Esophagus mucosa (tissue), 1 donor: Measurements from ENCODE around the gene AFAP1. TPM values are rescaled to one million over a fixed set of nuclear protein-coding genes. Genes with fewer than 3 reads are reported as not detected.

Experiments
- ATAC-seq: fragments of 200-7000 bp; cut with Tn5 transposase; one replicate; pipeline ENCODE4 v1.9.1; 2020
- total RNA-seq: library from RNA; stranded (reverse); gene quantifications from one replicate; pipeline ENCODE4 v1.2.4, GENCODE V29; 2023
- donor health status: DM: yes; HTN: yes; CAD: no.

AFAP1 gene
- total RNA-seq, 1 donor from 2014 or later: 5.5 TPM

DNA sequence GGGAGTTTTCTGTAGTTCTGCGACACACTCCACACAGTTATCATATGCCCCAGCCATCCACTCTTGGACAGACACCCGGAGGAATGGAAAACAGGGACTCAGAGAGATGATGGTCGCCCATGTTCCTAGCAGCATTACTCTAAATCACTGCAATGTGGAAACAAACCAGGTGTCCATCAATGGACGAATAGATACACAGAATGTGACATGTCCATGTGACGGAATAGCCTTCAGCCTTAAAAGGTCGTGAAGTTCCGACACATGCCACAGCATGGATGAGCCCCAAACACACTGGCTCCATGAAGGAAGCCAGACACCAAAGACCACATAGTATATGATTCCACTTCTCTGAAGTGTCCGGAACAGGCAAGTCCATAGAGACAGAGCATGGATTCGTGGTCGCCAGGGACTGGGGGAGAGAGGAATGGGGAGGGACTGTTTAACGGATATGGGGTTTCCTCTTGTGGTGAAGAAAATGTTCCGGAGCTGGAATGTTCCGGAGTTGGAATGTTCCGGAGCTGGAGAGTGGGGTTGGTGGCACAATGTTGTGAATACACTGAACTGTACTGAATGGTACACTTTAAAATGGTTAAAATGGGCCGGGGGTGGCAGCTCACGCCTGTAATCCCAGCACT lies 28.7 kb upstream of the AFAP1 start:
- no peak for ATAC-seq

DNA sequence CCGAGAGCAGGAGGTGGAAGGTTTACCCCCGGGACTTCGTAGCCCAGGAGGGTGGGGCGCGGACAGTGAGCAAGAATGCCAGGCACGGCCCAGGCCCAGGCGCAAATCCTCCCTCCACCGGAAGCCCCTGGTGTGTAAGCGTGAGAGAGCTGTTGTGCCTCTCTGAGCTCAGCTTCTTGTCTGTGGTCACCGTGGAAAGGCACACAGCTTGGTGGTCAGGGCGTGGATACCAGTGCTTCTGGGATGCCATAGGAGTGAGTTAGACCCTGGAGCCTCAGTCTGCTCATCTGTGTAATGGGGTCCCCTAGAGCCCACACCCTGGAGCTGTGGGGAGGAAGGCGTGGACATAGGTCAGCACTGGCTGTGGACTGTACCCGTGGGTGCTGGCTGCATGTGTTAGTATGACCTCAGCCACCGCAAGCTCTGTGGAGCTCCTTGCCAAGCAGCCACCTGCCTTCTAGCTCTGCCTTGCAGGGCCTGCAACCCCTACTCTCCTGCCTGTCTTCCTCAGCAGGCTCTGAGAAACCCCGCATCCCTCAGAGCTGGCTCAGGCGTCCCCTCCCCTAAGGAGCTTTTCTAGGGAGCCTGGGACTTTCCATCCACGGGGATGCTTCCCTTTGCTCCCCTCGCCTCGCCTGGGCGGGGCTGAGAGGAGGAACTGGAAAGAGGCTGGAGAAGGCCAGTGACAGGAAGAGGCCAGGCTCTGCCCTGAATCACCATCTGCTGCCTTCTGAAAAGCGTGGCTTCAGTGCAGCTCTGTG lies 28.0 kb upstream of the AFAP1 start:
- ATAC-seq: no peak

GRCh38 chr4:7967063-7967440 lies 27.4 kb upstream of the AFAP1 start:
- no peak for ATAC-seq

- ATAC-seq: no peak
Measured at GRCh38 chr4:7966281-7967062, 26.8 kb upstream of the AFAP1 start.

DNA sequence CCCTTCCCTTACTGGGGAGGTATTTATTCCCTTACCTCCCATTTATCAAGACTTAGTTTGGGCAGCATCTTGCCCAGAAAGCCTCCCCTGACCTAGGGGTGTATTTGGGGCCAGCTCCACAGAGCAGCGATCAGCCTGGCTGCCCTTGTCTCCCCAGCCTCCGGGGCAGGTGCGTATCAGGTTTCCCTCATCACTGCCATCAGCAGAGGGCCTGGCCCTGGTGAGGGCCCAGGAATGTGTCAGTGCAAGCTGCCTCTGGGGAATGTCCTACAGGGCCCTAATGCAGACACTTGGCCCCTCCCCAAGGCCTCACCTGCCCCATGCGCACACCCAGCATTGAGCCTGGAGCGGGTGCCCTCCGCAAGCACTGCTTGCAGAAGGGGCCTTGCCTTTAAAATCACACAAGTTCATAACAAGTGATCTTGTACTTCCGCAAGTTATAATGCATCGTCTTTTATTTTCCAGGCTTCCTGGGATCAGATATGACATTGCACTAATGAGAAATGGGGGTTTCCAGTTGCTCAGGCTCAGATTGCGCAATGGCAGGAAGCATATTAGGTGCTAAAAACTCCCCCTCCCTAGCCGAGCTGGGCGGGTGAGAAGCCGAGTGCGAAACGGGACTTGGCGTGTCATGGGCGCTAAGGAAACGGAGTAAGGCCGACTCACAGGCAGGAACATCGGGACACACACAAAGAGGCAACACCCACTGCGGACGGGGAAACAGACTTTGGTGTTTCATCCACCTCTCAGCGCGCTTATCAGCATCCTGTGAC lies 25.4 kb upstream of the AFAP1 start:
- peak; percentile 73 for ATAC-seq

DNA sequence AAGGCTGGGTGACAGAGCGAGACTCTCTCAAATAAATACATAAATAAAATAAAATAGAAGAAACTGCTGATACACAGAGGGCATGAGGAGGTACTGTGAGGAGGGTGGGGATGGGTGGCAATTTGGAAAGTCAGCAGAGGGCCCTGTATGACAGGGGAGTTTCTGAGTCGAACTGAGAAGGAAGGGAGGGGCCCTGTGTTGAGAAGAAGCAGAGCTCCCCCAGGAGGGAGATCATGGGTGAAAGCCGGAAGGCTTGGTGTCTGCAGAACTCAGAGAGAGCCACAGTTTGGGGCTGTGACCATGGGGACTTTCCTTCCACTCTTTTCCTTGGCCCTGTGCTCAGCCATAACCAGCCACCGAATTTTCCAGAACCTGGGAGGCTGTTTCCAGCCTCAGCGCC lies 24.8 kb upstream of the AFAP1 start:
- no peak for ATAC-seq

GRCh38 chr4:7963691-7964090 lies 24.0 kb upstream of the AFAP1 start:
- no peak for ATAC-seq

GRCh38 chr4:7962609-7963508 lies 23.2 kb upstream of the AFAP1 start:
- no peak for ATAC-seq

GRCh38 chr4:7960790-7961655 lies 21.4 kb upstream of the AFAP1 start:
- ATAC-seq: peak; percentile 72

GRCh38 chr4:7960017-7960789 lies 20.5 kb upstream of the AFAP1 start:
- ATAC-seq: peak; percentile 65

DNA sequence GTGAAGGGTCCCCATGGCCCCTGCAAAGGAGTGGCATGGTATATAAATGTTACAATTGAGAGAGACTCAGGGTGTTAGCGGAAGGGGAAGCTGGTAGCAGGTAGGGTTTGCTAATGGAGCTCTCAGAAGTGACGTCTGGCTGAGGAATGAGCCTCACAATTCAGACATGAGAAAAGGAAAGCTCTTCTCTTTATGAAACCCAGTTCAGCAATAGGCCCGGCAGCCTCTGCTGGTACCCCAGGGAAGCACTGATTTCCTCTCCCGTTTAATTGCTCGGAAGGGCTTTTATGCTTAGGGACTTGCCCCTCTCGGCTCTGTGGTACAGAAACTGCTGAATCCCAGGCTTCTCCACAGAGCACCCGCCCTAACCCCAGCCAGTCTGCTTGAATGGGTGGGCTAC lies 19.4 kb upstream of the AFAP1 start:
- ATAC-seq: no peak

- no peak for ATAC-seq
Measured at GRCh38 chr4:7956934-7957656, 17.4 kb upstream of the AFAP1 start.

- ATAC-seq: peak; percentile 42
Measured at GRCh38 chr4:7956270-7956808, 16.7 kb upstream of the AFAP1 start.

- no peak for ATAC-seq
Measured at GRCh38 chr4:7955393-7955792, 15.7 kb upstream of the AFAP1 start.

DNA sequence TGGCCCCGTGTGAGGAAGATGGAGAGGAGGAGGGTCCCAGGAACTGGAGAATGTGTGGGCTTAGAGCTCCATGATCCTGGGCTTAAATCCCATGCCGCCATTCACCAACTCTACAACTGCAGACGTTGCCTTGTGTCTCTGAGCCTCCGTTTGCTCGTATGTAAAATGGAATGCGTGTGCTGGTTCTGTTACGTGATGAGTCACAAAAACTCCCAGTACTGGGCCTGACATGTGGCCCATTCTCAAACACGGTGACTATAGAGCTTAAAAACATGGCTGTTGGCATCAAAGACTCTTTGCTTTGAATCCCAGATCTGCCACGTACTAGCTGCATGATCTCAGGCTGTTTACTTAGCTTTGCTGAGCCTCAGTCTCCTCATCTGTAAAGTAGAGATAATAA lies 13.0 kb upstream of the AFAP1 start:
- ATAC-seq: no peak

DNA sequence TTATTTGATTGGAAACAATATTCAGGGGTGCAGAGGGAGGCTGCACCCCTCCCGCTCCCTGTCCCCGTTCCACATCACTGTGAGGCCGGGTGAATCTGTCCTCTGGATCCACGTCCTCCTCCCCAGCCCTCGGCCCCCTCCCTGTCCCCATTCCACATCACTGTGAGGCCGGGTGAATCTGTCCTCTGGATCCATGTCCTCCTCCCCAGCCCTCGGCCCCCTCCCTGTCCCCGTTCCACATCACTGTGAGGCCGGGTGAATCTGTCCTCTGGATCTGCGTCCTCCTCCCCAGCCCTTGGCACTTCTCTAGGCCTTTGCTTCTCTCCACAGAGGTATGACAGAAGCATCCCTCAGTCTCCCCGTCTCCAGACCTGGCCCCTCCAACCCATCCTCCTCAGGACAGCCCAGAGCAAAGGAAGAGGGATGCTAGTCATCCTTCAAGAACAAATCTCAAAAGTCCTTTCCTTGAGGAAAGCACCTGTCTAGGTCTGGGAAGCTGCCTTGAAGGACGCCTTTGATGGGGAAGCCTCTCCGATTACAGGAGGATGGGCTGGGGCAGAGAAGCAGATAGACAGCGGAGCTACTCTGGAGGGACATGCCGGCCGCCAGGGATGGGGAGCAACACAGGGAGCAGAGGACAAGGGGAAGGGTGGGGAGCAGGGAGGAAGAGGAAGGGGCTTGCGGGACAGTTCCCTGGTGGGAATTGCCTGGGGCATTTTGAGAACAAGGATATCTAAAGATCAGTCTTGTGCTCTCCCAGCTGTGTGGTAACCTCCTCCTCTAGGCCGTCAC lies 10.8 kb upstream of the AFAP1 start:
- ATAC-seq: no peak

- ATAC-seq: no peak
Measured at GRCh38 chr4:7949759-7950158, 10.1 kb upstream of the AFAP1 start.

DNA sequence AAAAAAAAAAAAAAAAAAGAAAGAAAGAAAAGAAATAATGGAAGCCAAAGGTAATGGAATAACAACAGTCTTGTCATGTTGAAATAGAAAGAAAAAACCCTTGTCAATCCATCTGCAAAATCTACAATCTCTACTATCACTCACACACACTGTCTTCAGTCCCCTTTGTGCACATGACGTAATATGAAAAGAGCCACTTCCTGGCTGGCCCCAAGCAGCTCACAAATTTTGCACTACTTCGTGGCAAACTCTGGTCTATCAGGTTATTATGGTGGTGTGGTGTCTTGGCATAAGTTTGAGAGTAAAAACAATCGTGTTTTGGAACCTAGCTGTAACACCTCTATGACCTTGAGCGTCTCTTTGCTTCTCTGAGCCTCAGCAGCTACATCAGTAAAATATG lies 8.3 kb upstream of the AFAP1 start:
- no peak for ATAC-seq
